Immature natural killer cell (primary cell): Measurements from ENCODE around the gene SLC30A1. TPM values are rescaled to one million over a fixed set of nuclear protein-coding genes. Genes with fewer than 3 reads are reported as not detected.

Experiments
- DNase-seq, 3 donors: peaks; one replicate each; pipeline ENCODE4 v3.0.0; 2022; ENCODE audit warnings: mixed read lengths in 1 of 3
- H3K27ac Mint-ChIP-seq, 6 donors: one replicate each; pipeline ENCODE4 v1.8.0; 2020; ENCODE audit warnings: mixed read lengths in 6 of 6, mild to moderate bottlenecking in 5 of 6, inconsistent platforms in 4 of 6, moderate library complexity in 3 of 6
- H3K27me3 Mint-ChIP-seq, 3 donors: one replicate each; pipeline ENCODE4 v1.8.0; 2020 to 2021; ENCODE audit warnings: low read depth in 3 of 3, mild to moderate bottlenecking in 3 of 3, mixed read lengths in 3 of 3, moderate library complexity in 3 of 3, inconsistent platforms in 1 of 3
- H3K36me3 Mint-ChIP-seq, 3 donors: one replicate each; pipeline ENCODE4 v1.8.0; 2020; ENCODE audit warnings: mixed read lengths in 3 of 3, inconsistent platforms in 2 of 3, mild to moderate bottlenecking in 2 of 3
- H3K4me1 Mint-ChIP-seq, 2 donors: one replicate each; pipeline ENCODE4 v1.8.0; 2020; ENCODE audit warnings: inconsistent platforms in 2 of 2, mild to moderate bottlenecking in 2 of 2, mixed read lengths in 2 of 2, moderate library complexity in 1 of 2
- H3K4me3 Mint-ChIP-seq, 5 donors: one replicate each; pipeline ENCODE4 v1.8.0; 2020; ENCODE audit warnings: mild to moderate bottlenecking in 5 of 5, mixed read lengths in 5 of 5, inconsistent platforms in 3 of 5, moderate library complexity in 3 of 5
- H3K9me3 Mint-ChIP-seq, 6 donors: one replicate each; pipeline ENCODE4 v1.8.0; 2020; ENCODE audit warnings: mild to moderate bottlenecking in 6 of 6, mixed read lengths in 6 of 6, inconsistent platforms in 4 of 6, moderate library complexity in 3 of 6
- polyA plus RNA-seq, 3 donors: library from polyadenylated mRNA; unstranded; fragments of 300-500 nt; fragmentation: Illumina TruSeq; gene quantifications; one replicate each; pipeline ENCODE4 v1.2.3, GENCODE V29; 2021

SLC30A1 gene
- polyA plus RNA-seq, 3 donors from 2014 or later = 0.67 to 3.6 (median 2.2) TPM

DNA sequence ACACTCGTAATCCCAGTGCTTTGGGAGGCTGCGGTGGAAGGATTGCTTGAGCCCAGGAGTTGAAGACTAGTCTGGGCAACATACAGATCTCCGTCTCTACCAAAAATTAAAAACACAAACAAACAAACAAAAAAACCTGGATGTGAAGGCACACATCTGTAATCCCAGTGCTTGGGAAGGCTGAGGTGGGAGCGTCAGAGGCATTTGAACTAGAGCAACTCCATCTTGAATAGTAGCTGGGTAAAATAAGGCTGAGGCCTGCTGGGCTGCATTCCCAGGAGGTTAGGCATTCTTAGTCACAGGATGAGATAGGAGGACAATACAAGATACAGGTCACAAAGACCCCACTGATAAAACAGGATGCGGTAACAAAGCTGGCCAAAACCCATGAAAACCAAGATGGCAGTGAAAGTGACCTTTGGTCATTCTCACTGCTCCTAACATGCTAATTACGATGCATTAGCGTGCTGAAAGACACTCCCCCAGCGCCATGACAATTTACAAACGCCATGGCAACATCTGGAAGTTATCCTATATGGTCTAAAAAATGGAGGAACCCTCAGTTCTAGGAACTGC, 53.8 kb downstream of the SLC30A1 start:
- Mint-ChIP-seq H3K4me1 (no peaks in the 10 kb centered on the region), H3K9me3 (no peaks in the 10 kb centered on the region), H3K27ac (no peak overlapping the region), H3K27me3 (peaks cover 0 to 4% (median 1%) of the 10 kb centered on the region in 3 donors), H3K4me3 (no peak overlapping the region), H3K36me3 (no peaks in the 10 kb centered on the region)
- DNase-seq = no peak

DNA sequence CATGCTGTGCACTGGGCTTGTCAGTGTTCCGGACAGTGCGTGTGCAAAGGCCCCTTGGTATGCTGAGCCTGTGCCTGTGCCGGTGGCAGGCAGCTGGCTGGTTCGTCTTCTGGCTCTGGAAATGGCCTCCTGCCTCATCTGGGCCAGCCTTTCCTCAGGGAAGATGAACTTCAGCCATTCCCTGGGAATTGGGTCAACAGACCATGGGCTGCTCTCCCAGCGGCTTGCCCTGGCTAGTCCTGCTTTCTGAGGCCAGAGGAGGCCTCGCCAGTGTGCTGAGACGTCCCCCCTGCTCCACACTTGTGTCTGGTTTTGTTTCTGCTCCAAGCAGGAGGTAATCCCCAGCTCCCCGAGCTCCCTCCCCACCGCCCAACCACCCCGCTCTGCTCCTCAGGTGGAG, 54.4 kb downstream of the SLC30A1 start:
- Mint-ChIP-seq H3K4me1 (no peaks in the 10 kb centered on the region), H3K27ac (no peak overlapping the region), H3K27me3 (peaks cover 1 to 4% (median 1%) of the 10 kb centered on the region in 3 donors), H3K36me3 (no peaks in the 10 kb centered on the region), H3K4me3 (no peak overlapping the region), H3K9me3 (no peaks in the 10 kb centered on the region)
- DNase-seq = no peak

DNA sequence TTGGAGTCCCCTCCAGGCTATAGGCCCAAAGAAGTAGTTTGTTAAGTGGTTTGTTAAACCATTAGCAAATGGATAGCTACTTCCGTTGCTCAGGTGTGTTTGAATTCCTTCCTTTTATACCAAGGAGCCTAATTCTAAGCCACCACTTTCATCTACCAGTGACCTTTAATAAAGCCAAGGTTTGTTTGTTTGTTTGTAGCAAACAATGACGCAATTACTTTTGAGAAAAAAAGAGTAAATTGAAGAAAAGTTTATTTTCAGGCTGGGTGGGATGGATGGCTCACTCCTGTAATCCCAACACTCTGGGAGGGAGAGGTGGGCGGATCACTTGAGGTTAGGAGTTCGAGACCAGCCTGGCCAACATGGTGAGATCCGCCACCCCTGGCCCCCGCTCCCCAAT, 56.2 kb downstream of the SLC30A1 start:
- Mint-ChIP-seq H3K27me3 (peaks cover 1 to 4% (median 1%) of the 10 kb centered on the region in 3 donors), H3K4me1 (no peaks in the 10 kb centered on the region), H3K27ac (no peak overlapping the region), H3K36me3 (no peaks in the 10 kb centered on the region), H3K4me3 (no peak overlapping the region), H3K9me3 (no peaks in the 10 kb centered on the region)
- DNase-seq = no peak

Other genes with a start within 250 kb of the SLC30A1 start
- not detected for gene RD3, start 87.0 kb downstream of the SLC30A1 start, polyA plus RNA-seq
- gene NEK2, start 96.5 kb upstream of the SLC30A1 start, polyA plus RNA-seq = 1 to 10 TPM in 1 of 3 donors, under 1 TPM in 2; 0.39 to 1.4 (median 1.00) TPM